ENCODE results near the gene SHC1. TPM values are rescaled to one million over a fixed set of nuclear protein-coding genes. Genes with fewer than 3 reads are reported as not detected.

The SHC1 gene
- total RNA-seq, 2 experiments from 2014 or later: 45.9 to 65.7 TPM

DNA sequence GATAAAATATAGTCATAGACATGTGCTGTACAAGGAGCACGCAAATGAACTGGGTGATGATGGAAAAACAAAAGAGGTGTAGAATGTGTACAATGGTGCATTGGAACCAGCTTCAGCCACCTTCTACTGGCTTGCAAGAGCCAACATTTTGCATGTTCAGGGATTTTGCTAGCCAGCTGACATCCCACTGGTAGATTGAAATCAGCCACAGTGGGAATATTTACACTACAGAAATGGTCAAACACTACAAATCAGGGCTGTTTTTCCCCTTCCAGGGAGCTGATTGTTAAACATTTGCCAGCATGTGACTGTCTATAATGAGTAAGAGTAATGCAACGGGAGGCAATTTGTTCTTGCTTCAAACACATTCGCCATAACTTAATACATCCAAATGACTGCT lies 57.3 kb downstream of the SHC1 start:
- Mint-ChIP-seq H3K27me3 (no peaks in the 10 kb centered on the region), H3K4me1 (no peaks in the 10 kb centered on the region), H3K27ac (no peak overlapping the region), H3K36me3 (ENCODE audit: low read depth) (peaks cover 6% of the 10 kb centered on the region), H3K4me3 (no peak overlapping the region), H3K9me3 (ENCODE audit: low read depth) (no peaks in the 10 kb centered on the region)
- ATAC-seq: no peak
- POLR2A ChIA-PET: interaction anchor here (0.6 kb wide), 1 partner anchor 35 kb away, joined by 6 read pairs; no protein-coding TSS in a partner anchor
- intact Hi-C loops (cut with DNase I, micrococcal nuclease): no loop called here
- no peak for DNase-seq
- CTCF ChIA-PET: interaction anchor here (0.6 to 0.7 kb wide), 2 partner anchors 23 to 175 kb away, joined by 3 read pairs; no protein-coding TSS in a partner anchor

DNA sequence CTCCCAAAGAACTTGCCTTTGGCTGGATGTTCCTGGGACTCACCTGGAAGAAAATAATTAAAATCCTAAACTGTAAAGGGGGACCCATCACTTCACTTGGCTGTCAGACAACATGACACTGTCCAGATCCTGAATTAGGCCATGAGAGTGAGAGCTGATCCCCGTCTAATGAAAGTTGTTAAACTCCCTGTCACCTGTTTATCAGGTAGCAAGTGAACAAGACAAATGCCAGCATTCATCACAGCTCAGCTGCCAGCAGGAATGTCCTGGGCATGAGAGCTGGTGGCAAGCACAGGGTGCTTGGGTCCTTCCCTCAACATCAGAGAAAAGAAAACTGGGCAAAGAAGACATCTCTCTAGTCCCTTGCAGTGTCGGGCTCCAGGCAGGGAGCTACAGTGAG lies 57.8 kb downstream of the SHC1 start:
- peaks cover 6% of the 10 kb centered on the region for H3K36me3 Mint-ChIP-seq (ENCODE audit: low read depth)
- H3K4me3 Mint-ChIP-seq: no peak overlapping the region
- no peaks in the 10 kb centered on the region for H3K27me3 Mint-ChIP-seq
- ChIA-PET CTCF (interaction anchor here (0.6 to 0.7 kb wide), 2 partner anchors 23 to 175 kb away, joined by 3 read pairs; no protein-coding TSS in a partner anchor), POLR2A (interaction anchor here (0.6 kb wide), 1 partner anchor 36 kb away, joined by 6 read pairs; no protein-coding TSS in a partner anchor)
- intact Hi-C loops (cut with DNase I, micrococcal nuclease): no loop called here
- no peak overlapping the region for H3K27ac Mint-ChIP-seq
- DNase-seq (no peak), ATAC-seq (no peak)
- no peaks in the 10 kb centered on the region for H3K4me1 Mint-ChIP-seq
- H3K9me3 Mint-ChIP-seq (ENCODE audit: low read depth): no peaks in the 10 kb centered on the region

Small RNA genes within 50 kb of the gene (microRNA-seq; reads per million reads assigned to microRNA genes)
- gene MIR4258 (ENCODE audit: borderline replicate concordance): not detected

Other genes starting within 250 kb of the SHC1 start
- under 1 TPM; 0.18 to 0.25 TPM for gene KCNN3, start 100.5 kb downstream of the SHC1 start, total RNA-seq
- 10 to 100 TPM; 17.0 to 36.9 TPM for gene PMVK, start 34.0 kb downstream of the SHC1 start, total RNA-seq
- 10 to 100 TPM; 22.6 to 28.1 TPM for gene PBXIP1, start 14.6 kb downstream of the SHC1 start, total RNA-seq
- gene PYGO2, start 9.0 kb downstream of the SHC1 start, total RNA-seq: 10 to 100 TPM; 24.5 to 25.6 TPM
- gene CKS1B, start 3.9 kb upstream of the SHC1 start, total RNA-seq: 100 to 1,000 TPM; 190 to 196 TPM
- gene FLAD1, start 12.6 kb upstream of the SHC1 start, total RNA-seq: 10 to 100 TPM; 38.0 to 42.4 TPM
- under 1 TPM; 0.79 to 0.80 TPM for gene LENEP, start 22.8 kb upstream of the SHC1 start, total RNA-seq
- gene ZBTB7B, start 32.1 kb upstream of the SHC1 start, total RNA-seq: 100 to 1,000 TPM in 1 of 2 experiments, 10 to 100 TPM in 1; 94.0 to 105 TPM
- gene DCST2, start 63.0 kb upstream of the SHC1 start, total RNA-seq: under 1 TPM; 0.46 to 0.67 TPM
- gene DCST1, start 63.1 kb upstream of the SHC1 start, total RNA-seq: not detected
- 10 to 100 TPM; 42.4 to 48.8 TPM for gene ADAM15, start 80.6 kb upstream of the SHC1 start, total RNA-seq
- 1 to 10 TPM; 6.3 to 6.5 TPM for gene EFNA4, start 93.0 kb upstream of the SHC1 start, total RNA-seq
- 1 to 10 TPM; 5.1 to 6.9 TPM for gene EFNA3, start 108.1 kb upstream of the SHC1 start, total RNA-seq
- 1 to 10 TPM in 1 of 2 experiments, under 1 TPM in 1; 0.82 to 1.1 TPM for gene EFNA1, start 157.1 kb upstream of the SHC1 start, total RNA-seq
- gene SLC50A1, start 165.1 kb upstream of the SHC1 start, total RNA-seq: 10 to 100 TPM; 50.2 to 58.0 TPM
- gene DPM3, start 169.8 kb upstream of the SHC1 start, total RNA-seq: 10 to 100 TPM; 29.8 to 34.3 TPM
- gene KRTCAP2, start 202.6 kb upstream of the SHC1 start, total RNA-seq: 100 to 1,000 TPM; 125 to 300 TPM
- 1 to 10 TPM; 6.3 to 6.9 TPM for gene TRIM46, start 203.1 kb upstream of the SHC1 start, total RNA-seq
- 10 to 100 TPM; 12.8 to 13.7 TPM for gene THBS3, start 237.2 kb upstream of the SHC1 start, total RNA-seq
- 10 to 100 TPM; 52.8 to 52.9 TPM for gene MTX1, start 237.9 kb upstream of the SHC1 start, total RNA-seq